Spleen (tissue), 7 donors: Measurements from ENCODE around the gene LGALSL.

Experiments
- CTCF ChIP-seq, 11 experiments: fragments of 200-600 bp in 7 of 11; fragments of 450-650 bp in 4 of 11; sonication (generic) in 4 of 11; IDR thresholded peaks in 8 of 11; conservative IDR thresholded peaks in 3 of 11; 1 replicate in 7 of 11; 2 replicates in 4 of 11; pipeline versions ENCODE4 v1.4.0 to v1.8.0; 2016 to 2021; ENCODE audit warnings: antibody characterized with exemption in 11 of 11, inconsistent platforms in 4 of 11, mild to moderate bottlenecking in 1 of 11
- POLR2A ChIP-seq, 3 donors: fragments of 450-650 bp; IDR thresholded peaks; one replicate each; pipeline ENCODE4 v1.5.1; 2017; ENCODE audit warnings: antibody characterized with exemption in 3 of 3, mild to moderate bottlenecking in 1 of 3
- donor health status: DM: no; HTN: no; CAD: no; lungs with moderate emphysema.
- donor health status: DM: no; HTN: no; CAD: no.
- donor health status: DM: no; HTN: no; CAD: no.

DNA sequence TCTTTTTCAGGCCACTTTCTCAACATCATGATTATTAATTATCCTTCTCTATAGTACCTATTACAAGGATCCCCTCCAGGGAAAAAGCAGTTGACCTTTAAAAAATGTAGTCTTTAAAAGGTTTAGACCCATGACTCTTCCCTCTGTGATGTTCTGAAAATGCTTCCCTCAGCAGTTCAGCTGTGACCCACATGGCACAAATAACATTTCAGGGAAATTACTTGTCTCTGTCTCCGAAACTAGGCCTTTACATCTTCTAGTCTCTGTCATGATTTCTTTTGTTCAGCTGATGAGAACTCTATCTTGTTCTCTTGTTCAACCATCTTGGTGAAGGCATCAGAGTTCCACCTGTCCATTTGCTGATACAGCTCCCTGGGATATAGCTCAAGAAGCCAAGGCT is 28.3 kb downstream of the LGALSL start:
- TF ChIP-seq CTCF (IDR thresholded peaks at IDR 0.05 in 8 of 11, conservative IDR thresholded peaks at IDR 0.05 in 3 of 11) (no peak), POLR2A (IDR thresholded peaks at IDR 0.05) (no peak)
